Measurements from ENCODE around the gene ASXL2. TPM values are rescaled to one million over a fixed set of nuclear protein-coding genes. Genes with fewer than 3 reads are reported as not detected.

The ASXL2 gene
- total and polyA plus RNA-seq, 2 of the 13 experiments (the other 11 are each of a cell fraction or from before 2014, with no cell fraction given): 12.1 to 19.2 TPM

- TF ChIP-seq ZBTB49 (CRISPR knock-in tag; IDR thresholded peaks at IDR 0.05; ENCODE audit: borderline replicate concordance): peak; percentile 23; the same call in 1 of the 2 replicates
- no peak for TF ChIP-seq ZBTB25 (CRISPR knock-in tag; IDR thresholded peaks at IDR 0.05)
- peak; percentile 51 for TF ChIP-seq FOXA3 (CRISPR knock-in tag; IDR thresholded peaks at IDR 0.05)
- no peak for TF ChIP-seq ZSCAN25 (CRISPR knock-in tag; IDR thresholded peaks at IDR 0.05)
- TF ChIP-seq ATRX (CRISPR knock-in tag; IDR thresholded peaks at IDR 0.05; ENCODE audit: borderline replicate concordance): no peak
- peak; percentile 97 for TF ChIP-seq POLR2G (IDR thresholded peaks at IDR 0.05; ENCODE audit: low read depth, low read length)
- TF ChIP-seq ZNF780A (CRISPR knock-in tag; IDR thresholded peaks at IDR 0.05): peak; percentile 28; the same call in 1 of the 2 replicates
- TF ChIP-seq RNF2 (conservative IDR thresholded peaks at IDR 0.05; ENCODE audit: low read depth): peak; percentile 47; the same call in 1 of the 2 replicates
- TF ChIP-seq SIN3B (IDR thresholded peaks at IDR 0.05; ENCODE audit: low read length): no peak
- peak; percentile 47; the same call in 1 of the 2 replicates for TF ChIP-seq CREM (IDR thresholded peaks at IDR 0.05)
- no peak for TF ChIP-seq CREM (CRISPR knock-in tag; IDR thresholded peaks at IDR 0.05)
- TF ChIP-seq IKZF1 (IDR thresholded peaks at IDR 0.05): no peak
- no peak for TF ChIP-seq ZNF30 (CRISPR knock-in tag; IDR thresholded peaks at IDR 0.05)
- peak; percentile 82 for TF ChIP-seq ETV6 (CRISPR knock-in tag; conservative IDR thresholded peaks at IDR 0.05)
- TF ChIP-seq RBFOX2 (IDR thresholded peaks at IDR 0.05; ENCODE audit: low read depth, low read length): peak; percentile 93
- TF ChIP-seq ARID4A (CRISPR knock-in tag; IDR thresholded peaks at IDR 0.05; ENCODE audit: borderline replicate concordance): peak; percentile 43; the same call in 1 of the 2 replicates
- TF ChIP-seq ZNF558 (CRISPR knock-in tag; IDR thresholded peaks at IDR 0.05; ENCODE audit: borderline replicate concordance): peak; percentile 29; the same call in 1 of the 2 replicates
- TF ChIP-seq CEBPG (CRISPR knock-in tag; IDR thresholded peaks at IDR 0.05): peak; percentile 46; the same call in 1 of the 2 replicates
- no peak for TF ChIP-seq FOSL1 (CRISPR knock-in tag; IDR thresholded peaks at IDR 0.05; ENCODE audit: borderline replicate concordance)
- TF ChIP-seq ZNF781 (CRISPR knock-in tag; IDR thresholded peaks at IDR 0.05; ENCODE audit: borderline replicate concordance, not compliant biosample characterization): peak; percentile 70
- TF ChIP-seq NRL (CRISPR knock-in tag; IDR thresholded peaks at IDR 0.05; ENCODE audit: borderline replicate concordance): no peak
- TF ChIP-seq ZNF501 (CRISPR knock-in tag; IDR thresholded peaks at IDR 0.05): peak; percentile 94
- no peak; the same call in 1 of the 2 replicates for TF ChIP-seq ZNF788 (CRISPR knock-in tag; IDR thresholded peaks at IDR 0.05; ENCODE audit: borderline replicate concordance)
- no peak for TF ChIP-seq ZNF564 (CRISPR knock-in tag; IDR thresholded peaks at IDR 0.05)
These were observed at the start of gene ASXL2 (continued) for GRCh38 chr2:25878361-25879132.
